Transverse colon (tissue), 4 donors: Measurements from ENCODE around the gene ATP23. TPM values are rescaled to one million over a fixed set of nuclear protein-coding genes. Genes with fewer than 3 reads are reported as not detected.

Source experiments
- DNase-seq: peaks from one replicate; pipeline ENCODE4 v3.0.0-alpha.2; 2019
- H3K27ac ChIP-seq, 4 donors: fragments of 200-600 bp; sonication (generic); 2 replicates each; pipeline ENCODE4 v1.5.1; 2016 to 2018; ENCODE audit warnings: inconsistent platforms in 4 of 4
- H3K27me3 ChIP-seq: fragments of 200-600 bp; sonication (generic); 2 replicates; pipeline ENCODE4 v1.5.1; 2017; ENCODE audit warnings: inconsistent platforms
- H3K36me3 ChIP-seq, 4 donors: fragments of 200-600 bp; sonication (generic); 2 replicates each; pipeline ENCODE4 v1.5.1; 2017 to 2019; ENCODE audit warnings: inconsistent platforms in 4 of 4
- H3K4me1 ChIP-seq, 4 donors: fragments of 200-600 bp; sonication (generic); 2 replicates each; pipeline ENCODE4 v1.5.1; 2017 to 2020; ENCODE audit warnings: inconsistent platforms in 4 of 4
- H3K4me3 ChIP-seq, 4 donors: fragments of 200-600 bp; sonication (generic); 1 replicate in 1 of 4; 2 replicates in 3 of 4; pipeline versions ENCODE4 v1.5.1 to v1.6.1; 2017 to 2019; ENCODE audit warnings: inconsistent platforms in 4 of 4
- H3K9me3 ChIP-seq, 2 donors: fragments of 200-600 bp; sonication (generic); 2 replicates each; pipeline ENCODE4 v1.5.1; 2017 to 2019; ENCODE audit warnings: inconsistent platforms in 2 of 2
- CTCF ChIP-seq, 5 experiments: fragments of 200-600 bp in 3 of 5; fragments of 450-650 bp in 2 of 5; sonication (generic) in 3 of 5; IDR thresholded peaks; 1 replicate in 2 of 5; 2 replicates in 3 of 5; pipeline ENCODE4 v1.5.1; 2016 to 2017; ENCODE audit warnings: antibody characterized with exemption in 5 of 5, inconsistent platforms in 3 of 5, mild to moderate bottlenecking in 2 of 5, moderate library complexity in 1 of 5
- EP300 ChIP-seq: sonication (generic); formaldehyde crosslinking; IDR thresholded peaks from one replicate; pipeline ENCODE4 v1.6.1; 2017; ENCODE audit warnings: antibody characterized with exemption, low read depth
- POLR2A ChIP-seq: fragments of 450-650 bp; IDR thresholded peaks from one replicate; pipeline ENCODE4 v1.6.1; 2016; ENCODE audit warnings: antibody characterized with exemption, mild to moderate bottlenecking, moderate library complexity
- POLR2AphosphoS5 ChIP-seq, 3 donors: sonication (generic); formaldehyde crosslinking; IDR thresholded peaks; one replicate each; pipeline ENCODE4 v1.6.1; 2016; ENCODE audit warnings: antibody characterized with exemption in 3 of 3
- WGBS, 2 donors: methylation state at CpG; one replicate each; pipeline ENCODE4 v1.1.5; 2018; ENCODE audit warnings: low coverage in 1 of 2; 5-methylcytosine and 5-hydroxymethylcytosine counted together
- in situ Hi-C, 4 donors: fragments of 200-750 bp; cut with MboI; loops; one replicate each; pipeline versions ENCODE4 v1.15.0 to v1.15.1; 2017; ENCODE audit warnings: low sequenced_read_pairs in 3 of 4, low pct_ligation_motif_present in 1 of 4, low pct_unique_long_range_greater_than_20kb in 1 of 4
- intact Hi-C: fragments of 100-400 bp; cut with DNase I; formaldehyde crosslinking; loops from one replicate; pipeline ENCODE4 v1.15.1; 2023; ENCODE audit warnings: low total_unique reads
- total RNA-seq, 4 donors: library from RNA; depleted of rRNA; stranded (reverse); fragments of >200 nt; gene quantifications; one replicate each; pipeline ENCODE4 v1.1.0, GENCODE V29; 2016

Gene ATP23
- total RNA-seq, 4 donors from 2014 or later: 0.80 to 41.8 (median 24.5) TPM

GRCh38 chr12:57998251-57998650 is 56.9 kb downstream of the ATP23 start:
- Histone ChIP-seq H3K27ac (no peak overlapping the region), H3K9me3 (peaks cover 15 to 36% of the 10 kb centered on the region in 2 donors), H3K4me1 (no peaks in the 10 kb centered on the region), H3K27me3 (no peaks in the 10 kb centered on the region), H3K4me3 (no peak overlapping the region), H3K36me3 (no peaks in the 10 kb centered on the region)
- in situ Hi-C loops: loop anchor here in 3 of 4 donors (25.0 kb wide), 3 partner anchors 314 to 1164 kb away; no protein-coding TSS in a partner anchor
- no peak for DNase-seq
- intact Hi-C loops: loop anchor here (5.0 kb wide), 1 partner anchor 454 kb away; no protein-coding TSS in a partner anchor
- no peak for TF ChIP-seq EP300
- TF ChIP-seq POLR2AphosphoS5 (IDR thresholded peaks at IDR 0.05): no peak
- TF ChIP-seq CTCF (IDR thresholded peaks at IDR 0.05): no peak
- TF ChIP-seq POLR2A: no peak

GRCh38 chr12:58000499-58000898 is 59.1 kb downstream of the ATP23 start:
- Histone ChIP-seq H3K9me3 (peaks cover 15 to 36% of the 10 kb centered on the region in 2 donors), H3K4me3 (no peak overlapping the region), H3K27me3 (no peaks in the 10 kb centered on the region), H3K4me1 (no peaks in the 10 kb centered on the region), H3K36me3 (no peaks in the 10 kb centered on the region), H3K27ac (no peak overlapping the region)
- intact Hi-C loops (no loop called here), in situ Hi-C loops (loop anchor here in 1 of 4 donors (25.0 kb wide), 1 partner anchor 112 kb away; no protein-coding TSS in a partner anchor)
- WGBS, 2 donors: 84 to 85% methylated on average over 2 of the region's 2 CpGs
- no peak for DNase-seq
- TF ChIP-seq POLR2AphosphoS5 (IDR thresholded peaks at IDR 0.05) (no peak), POLR2A (no peak), EP300 (no peak), CTCF (IDR thresholded peaks at IDR 0.05) (no peak)

- Histone ChIP-seq H3K9me3 (no peaks in the 10 kb centered on the region), H3K27me3 (no peaks in the 10 kb centered on the region), H3K27ac (no peak overlapping the region), H3K4me3 (no peak overlapping the region), H3K4me1 (no peaks in the 10 kb centered on the region), H3K36me3 (no peaks in the 10 kb centered on the region)
- TF ChIP-seq POLR2A (no peak), POLR2AphosphoS5 (IDR thresholded peaks at IDR 0.05) (no peak)
- intact Hi-C loops: no loop called here
- 83 to 100% methylated on average over 1 to 4 of the region's 4 CpGs for WGBS, 2 donors
- no peak for DNase-seq
- in situ Hi-C loops: loop anchor here in 1 of 4 donors (25.0 kb wide), 1 partner anchor 104 kb away; no protein-coding TSS in a partner anchor
These were observed 66.5 kb downstream of the ATP23 start for GRCh38 chr12:58007875-58008274.

- WGBS, 2 donors: 31 to 43% methylated on average over 3 of the region's 3 CpGs
- in situ Hi-C loops: loop anchor here in 1 of 4 donors (25.0 kb wide), 1 partner anchor 104 kb away; no protein-coding TSS in a partner anchor
- DNase-seq: no peak
- no peak overlapping the region for H3K4me3 ChIP-seq
- no peak overlapping the region for H3K27ac ChIP-seq
- TF ChIP-seq POLR2A (no peak), CTCF (IDR thresholded peaks at IDR 0.05) (no peak), POLR2AphosphoS5 (IDR thresholded peaks at IDR 0.05) (no peak), EP300 (no peak)
- intact Hi-C loops: no loop called here
- H3K9me3 ChIP-seq: no peaks in the 10 kb centered on the region
- no peaks in the 10 kb centered on the region for H3K27me3 ChIP-seq
- no peaks in the 10 kb centered on the region for H3K4me1 ChIP-seq
- no peaks in the 10 kb centered on the region for H3K36me3 ChIP-seq
These were observed 67.3 kb downstream of the ATP23 start for GRCh38 chr12:58008634-58009033.

Other genes with a start within 250 kb of the ATP23 start
- 100 to 1,000 TPM; 187 to 362 (median 249) TPM for gene OS9, start 247.4 kb upstream of the ATP23 start, total RNA-seq
- gene AGAP2, start 202.8 kb upstream of the ATP23 start, total RNA-seq: 100 to 1,000 TPM in 1 of 4 donors, 1 to 10 TPM in 3; 1.2 to 125 (median 5.6) TPM
- 10 to 100 TPM; 20.6 to 73.3 (median 42.8) TPM for gene TSPAN31, start 196.5 kb upstream of the ATP23 start, total RNA-seq
- 100 to 1,000 TPM in 1 of 4 donors, 10 to 100 TPM in 3; 20.9 to 194 (median 47.8) TPM for gene CDK4, start 189.3 kb upstream of the ATP23 start, total RNA-seq
- gene MARCHF9, start 186.5 kb upstream of the ATP23 start, total RNA-seq: 10 to 100 TPM in 2 of 4 donors, 1 to 10 TPM in 2; 1.5 to 24.1 (median 9.5) TPM
- gene CYP27B1, start 174.5 kb upstream of the ATP23 start, total RNA-seq: 1 to 10 TPM in 2 of 4 donors, under 1 TPM in 1, not detected in 1; 0.40 to 2.5 (median 2.3) TPM
- 1 to 10 TPM; 4.1 to 7.1 (median 4.5) TPM for gene METTL1, start 169.5 kb upstream of the ATP23 start, total RNA-seq
- gene EEF1AKMT3, start 169.0 kb upstream of the ATP23 start, total RNA-seq: 1 to 10 TPM; 1.9 to 6.7 (median 4.3) TPM
- gene TSFM, start 158.8 kb upstream of the ATP23 start, total RNA-seq: 10 to 100 TPM in 3 of 4 donors, 1 to 10 TPM in 1; 1.4 to 23.2 (median 18.9) TPM
- 10 to 100 TPM in 2 of 4 donors, 1 to 10 TPM in 2; 3.0 to 21.1 (median 9.1) TPM for gene AVIL, start 122.8 kb upstream of the ATP23 start, total RNA-seq
- gene CTDSP2, start 94.8 kb upstream of the ATP23 start, total RNA-seq: 100 to 1,000 TPM; 174 to 268 (median 231) TPM